Measurements from ENCODE around the gene SPATS2.
A peak's percentile ranks its signal among the peaks of the same experiment; 100 is the strongest.

GRCh38 chr12:49400304-49400703 lies 33.0 kb downstream of the SPATS2 start:
- no peak for TF ChIP-seq CTCF (tag by site-specific recombination; IDR thresholded peaks at IDR 0.05)
- no peak for TF ChIP-seq PRDM10 (tag by site-specific recombination; IDR thresholded peaks at IDR 0.05)
- no peak for TF ChIP-seq SCRT1 (tag by site-specific recombination; IDR thresholded peaks at IDR 0.05; ENCODE audit: borderline replicate concordance)
- TF ChIP-seq PRDM4 (tag by site-specific recombination; IDR thresholded peaks at IDR 0.05), result no peak
- no peak for TF ChIP-seq ZNF280D (tag by site-specific recombination; IDR thresholded peaks at IDR 0.05)
- TF ChIP-seq REST (tag by site-specific recombination; IDR thresholded peaks at IDR 0.05), result no peak
- TF ChIP-seq WT1 (tag by site-specific recombination; IDR thresholded peaks at IDR 0.05), result no peak
- TF ChIP-seq OSR2 (tag by site-specific recombination; IDR thresholded peaks at IDR 0.05), result 0 out of 2 replicates have a peak, but pooled peaks have one; percentile 11
- TF ChIP-seq ZNF549 (tag by site-specific recombination; IDR thresholded peaks at IDR 0.05), result no peak
- peak; percentile 75 for TF ChIP-seq ZNF600 (tag by site-specific recombination; IDR thresholded peaks at IDR 0.05)
